Measurements from ENCODE around the gene UBAC1. TPM values are rescaled to one million over a fixed set of nuclear protein-coding genes. Genes with fewer than 3 reads are reported as not detected.
"Not testable (repeated sequence)": the region's sequence is repeated elsewhere in the genome, so short reads cannot be mapped to it uniquely, and the experiment has no call there.

The UBAC1 gene
- total RNA-seq, 1 donor from 2014 or later: 25.5 TPM

GRCh38 chr9:135914921-135915320 lies 46.3 kb downstream of the UBAC1 start:
- Mint-ChIP-seq H3K4me1 (peaks cover 29% of the 10 kb centered on the region), H3K27me3 (no peaks in the 10 kb centered on the region), H3K36me3 (ENCODE audit: low read depth) (peaks cover 63% of the 10 kb centered on the region), H3K9me3 (peaks cover 31% of the 10 kb centered on the region), H3K27ac (no peak overlapping the region), H3K4me3 (no peak overlapping the region)
- no peak for TF ChIP-seq CTCF (IDR thresholded peaks at IDR 0.05)
- ATAC-seq (ENCODE audit: low read depth): no peak
- ChIA-PET CTCF (no interaction called here), POLR2A (interaction anchor here (0.7 kb wide), 1 partner anchor 187 kb away, joined by 4 read pairs; no protein-coding TSS in a partner anchor)
- no peak for DNase-seq
- intact Hi-C loops (cut with micrococcal nuclease): no loop called here

- H3K4me3 Mint-ChIP-seq; DNase-seq; CTCF ChIA-PET; ATAC-seq (ENCODE audit: low read depth); H3K27me3 Mint-ChIP-seq; intact Hi-C loops (cut with micrococcal nuclease); POLR2A ChIA-PET; H3K27ac Mint-ChIP-seq: not testable (repeated sequence)
- peaks cover 61% of the 10 kb centered on the region for H3K36me3 Mint-ChIP-seq (ENCODE audit: low read depth)
- peaks cover 32% of the 10 kb centered on the region for H3K4me1 Mint-ChIP-seq
- H3K9me3 Mint-ChIP-seq: peaks cover 16% of the 10 kb centered on the region
Observed at GRCh38 chr9:135911233-135911632, 49.9 kb downstream of the UBAC1 start.

GRCh38 chr9:135910757-135911156 lies 50.4 kb downstream of the UBAC1 start:
- ChIA-PET POLR2A (no interaction called here), CTCF (no interaction called here)
- Mint-ChIP-seq H3K27ac (no peak overlapping the region), H3K4me3 (no peak overlapping the region), H3K4me1 (peaks cover 32% of the 10 kb centered on the region), H3K27me3 (no peaks in the 10 kb centered on the region), H3K36me3 (ENCODE audit: low read depth) (peaks cover 57% of the 10 kb centered on the region), H3K9me3 (peaks cover 13% of the 10 kb centered on the region)
- ATAC-seq (ENCODE audit: low read depth): no peak
- intact Hi-C loops (cut with micrococcal nuclease): no loop called here
- no peak for DNase-seq
- no peak for TF ChIP-seq CTCF (IDR thresholded peaks at IDR 0.05)

GRCh38 chr9:135910216-135910615 lies 51.0 kb downstream of the UBAC1 start:
- Mint-ChIP-seq H3K27me3 (no peaks in the 10 kb centered on the region), H3K4me1 (peaks cover 37% of the 10 kb centered on the region), H3K4me3 (peak overlapping the region; percentile 56), H3K36me3 (ENCODE audit: low read depth) (peaks cover 51% of the 10 kb centered on the region), H3K27ac (no peak overlapping the region), H3K9me3 (peaks cover 10% of the 10 kb centered on the region)
- intact Hi-C loops (cut with micrococcal nuclease): no loop called here
- POLR2A ChIA-PET: no interaction called here
- no peak for DNase-seq
- ATAC-seq (ENCODE audit: low read depth): no peak
- TF ChIP-seq CTCF (IDR thresholded peaks at IDR 0.05): no peak
- CTCF ChIA-PET: no interaction called here

- POLR2A ChIA-PET: no interaction called here
- ATAC-seq (ENCODE audit: low read depth) (no peak), DNase-seq (no peak)
- Mint-ChIP-seq H3K36me3 (ENCODE audit: low read depth) (peaks cover 43% of the 10 kb centered on the region), H3K27ac (no peak overlapping the region), H3K4me1 (peaks cover 41% of the 10 kb centered on the region), H3K9me3 (peaks cover 8% of the 10 kb centered on the region), H3K4me3 (peak overlapping the region; percentile 78), H3K27me3 (no peaks in the 10 kb centered on the region)
- TF ChIP-seq CTCF (IDR thresholded peaks at IDR 0.05): no peak
- intact Hi-C loops (cut with micrococcal nuclease): loop anchor here (5.0 kb wide), 2 partner anchors 47 to 573 kb away; partner anchors contain the start of gene SEC16A
- CTCF ChIA-PET: no interaction called here
Observed at GRCh38 chr9:135909371-135909770, 51.8 kb downstream of the UBAC1 start.

GRCh38 chr9:135908754-135909204 lies 52.4 kb downstream of the UBAC1 start:
- DNase-seq (no peak), ATAC-seq (ENCODE audit: low read depth) (no peak)
- peak overlapping the region; percentile 78 for H3K4me3 Mint-ChIP-seq
- H3K27ac Mint-ChIP-seq: peak overlapping the region; percentile 68
- intact Hi-C loops (cut with micrococcal nuclease): loop anchor here (5.0 kb wide), 2 partner anchors 46 to 574 kb away; partner anchors contain the start of gene SEC16A
- peaks cover 39% of the 10 kb centered on the region for H3K36me3 Mint-ChIP-seq (ENCODE audit: low read depth)
- H3K27me3 Mint-ChIP-seq: no peaks in the 10 kb centered on the region
- H3K4me1 Mint-ChIP-seq: peaks cover 41% of the 10 kb centered on the region
- H3K9me3 Mint-ChIP-seq: peaks cover 7% of the 10 kb centered on the region
- ChIA-PET CTCF (no interaction called here), POLR2A (no interaction called here)
- no peak for TF ChIP-seq CTCF (IDR thresholded peaks at IDR 0.05)
